AG08395 (cell line): ENCODE data around the gene SEMA5A.
A peak's percentile ranks its signal among the peaks of the same experiment; 100 is the strongest.

Source experiments
- DNase-seq: peaks from one replicate; pipeline ENCODE4 v3.0.0; 2012; ENCODE audit warnings: mixed read lengths, low spot score

The SEMA5A gene

DNA sequence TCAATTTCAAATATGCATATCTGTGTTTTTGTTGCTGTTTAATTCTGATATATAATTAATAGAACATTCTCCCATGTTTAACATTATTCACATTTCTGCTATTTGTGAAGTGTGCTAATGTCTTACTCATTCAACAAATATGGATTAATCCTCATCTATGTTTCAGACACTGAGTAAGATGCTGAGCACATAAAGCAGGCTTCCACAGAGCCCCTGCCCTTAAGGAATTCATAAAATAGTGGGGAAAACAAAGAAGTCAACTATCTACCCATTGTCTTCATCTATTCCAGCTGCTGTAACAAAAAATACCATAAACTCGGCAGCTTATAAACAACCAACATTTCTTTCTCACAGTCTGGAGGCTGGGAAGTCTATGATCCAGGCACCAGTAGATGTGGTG is 333.3 kb downstream of the SEMA5A start:
- peak; percentile 17 for DNase-seq

DNA sequence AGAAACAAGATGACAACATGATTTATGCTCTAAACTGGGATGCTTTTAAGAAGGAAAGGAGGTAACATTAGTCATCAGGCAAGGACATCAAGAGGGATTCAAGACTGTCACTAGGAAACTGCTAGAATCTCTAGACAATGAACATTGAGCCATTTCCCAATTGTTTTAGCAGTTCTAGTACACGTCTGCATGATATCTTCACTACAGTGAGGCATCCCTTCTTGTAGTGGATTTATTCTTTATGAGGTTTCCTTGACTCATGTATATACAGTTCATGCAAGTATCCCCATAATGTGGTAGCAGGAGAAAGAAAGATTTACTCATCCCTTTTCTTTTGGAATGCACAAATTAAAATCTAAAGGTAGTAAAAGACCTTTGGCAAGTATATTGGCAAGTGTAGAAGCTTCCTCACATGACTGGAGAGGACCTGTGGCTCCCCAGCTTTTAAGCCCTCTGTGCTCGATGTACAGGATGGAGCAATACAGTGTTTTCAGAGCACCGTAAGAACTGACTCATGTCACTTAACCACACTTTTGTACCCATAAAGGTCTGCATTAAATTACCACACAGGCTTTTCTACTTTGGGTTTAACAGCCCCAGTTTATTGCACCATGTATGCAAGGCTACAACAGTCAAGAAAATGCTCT is 335.9 kb downstream of the SEMA5A start:
- DNase-seq, result peak; percentile 30

- DNase-seq, result peak; percentile 44
These were observed 338.0 kb downstream of the SEMA5A start for GRCh38 chr5:9207817-9208418.

- DNase-seq, result no peak
These were observed 343.2 kb downstream of the SEMA5A start for GRCh38 chr5:9202636-9203035.

GRCh38 chr5:9201761-9202160 is 344.1 kb downstream of the SEMA5A start:
- DNase-seq, result no peak

- no peak for DNase-seq
These were observed 344.9 kb downstream of the SEMA5A start for GRCh38 chr5:9201011-9201410.

DNA sequence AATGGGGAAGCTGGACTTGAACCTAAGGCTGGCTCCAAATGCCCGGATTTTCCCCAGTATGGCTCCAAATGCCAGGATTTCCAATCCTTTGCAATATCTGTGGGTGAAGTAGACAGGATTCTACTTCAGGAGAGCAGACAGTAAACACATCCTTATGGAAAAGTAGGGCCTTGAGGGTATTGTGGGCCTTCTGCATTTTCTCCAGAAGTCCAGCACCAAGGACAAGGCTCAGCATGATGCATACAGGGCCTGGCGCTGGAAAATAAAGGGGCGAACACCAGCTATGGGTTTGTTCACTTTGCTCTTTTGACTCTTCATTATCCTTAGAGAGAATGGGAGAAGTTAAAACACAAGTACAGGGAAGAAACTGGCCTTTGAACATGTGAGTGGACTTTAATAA is 347.5 kb downstream of the SEMA5A start:
- DNase-seq, result peak; percentile 24

DNA sequence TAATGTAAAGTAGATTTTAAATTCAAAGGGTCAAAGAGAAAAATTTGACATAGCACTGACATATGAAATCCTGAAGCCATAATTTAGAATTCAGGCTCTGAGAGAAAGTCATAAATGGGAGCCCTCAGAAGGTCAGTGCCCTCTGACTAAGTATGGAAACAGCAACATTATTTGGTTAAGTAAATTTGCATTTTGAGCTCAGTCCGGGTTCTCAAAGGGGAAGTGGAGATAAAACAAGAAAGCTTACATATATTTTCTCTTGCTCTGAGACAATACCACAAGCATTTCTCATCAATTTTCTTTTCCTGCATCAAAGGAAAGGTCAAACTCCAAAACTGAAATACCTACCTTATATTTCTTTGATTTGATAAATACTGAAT is 348.0 kb downstream of the SEMA5A start:
- DNase-seq, result no peak

DNA sequence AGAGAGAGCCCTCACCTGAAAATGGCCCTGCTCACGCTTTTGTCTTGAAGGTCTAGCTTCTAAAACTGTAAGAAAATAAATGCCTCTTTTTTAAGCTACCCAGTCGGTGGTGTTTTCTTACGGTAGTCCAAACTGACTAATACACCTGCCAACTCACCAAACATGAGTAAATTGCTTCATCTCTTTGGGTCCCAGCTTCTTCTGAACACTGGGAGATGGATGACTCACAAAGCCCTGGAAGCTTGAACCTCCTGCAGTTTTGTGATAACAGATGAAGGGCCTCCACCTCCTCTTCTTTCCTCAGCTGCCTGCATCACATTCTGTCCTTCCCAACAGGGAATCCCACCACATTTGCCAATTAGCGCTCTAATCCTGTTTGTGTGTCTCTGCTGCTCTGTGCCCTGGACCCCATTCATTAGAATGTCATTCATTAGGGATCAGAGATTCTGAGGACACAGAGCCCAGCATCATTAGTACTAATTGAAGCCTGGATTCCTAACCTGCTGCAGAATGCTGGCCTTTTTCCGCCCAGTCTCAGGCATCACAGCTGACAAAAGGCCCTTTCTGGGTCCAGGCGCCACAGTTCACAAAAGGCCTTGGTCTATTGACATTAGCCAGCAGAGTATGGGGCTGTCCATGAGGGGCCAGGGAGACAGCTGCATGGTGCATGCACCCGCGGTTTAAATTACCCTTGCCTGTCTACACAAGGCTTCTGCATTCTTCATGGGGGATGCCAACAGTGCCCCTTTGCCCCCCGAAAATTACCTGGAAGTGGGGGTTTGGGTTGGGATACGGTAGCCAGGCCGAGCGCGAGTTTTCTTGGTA is 349.3 kb downstream of the SEMA5A start:
- no peak for DNase-seq

DNA sequence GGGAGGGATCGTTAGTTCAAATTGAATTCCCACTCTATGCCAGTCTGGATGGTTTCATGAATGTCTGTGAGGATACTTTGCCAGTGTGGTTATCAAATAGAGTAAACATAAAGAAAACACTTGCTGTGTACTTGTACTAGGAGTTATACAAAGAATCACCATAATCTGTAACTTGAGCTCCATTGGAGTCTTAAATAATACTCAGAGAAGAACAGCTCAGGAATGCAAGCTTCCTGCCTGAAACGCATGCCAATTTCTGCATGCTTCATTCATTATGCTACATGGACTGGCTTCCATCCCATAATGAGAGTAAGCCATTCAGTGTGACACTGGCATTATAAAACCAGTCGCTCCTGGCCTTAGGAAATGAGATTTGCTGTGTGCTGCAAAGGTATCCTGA is 351.4 kb downstream of the SEMA5A start:
- DNase-seq, result peak; percentile 71

GRCh38 chr5:9192266-9192665 is 353.6 kb downstream of the SEMA5A start:
- DNase-seq, result no peak

DNA sequence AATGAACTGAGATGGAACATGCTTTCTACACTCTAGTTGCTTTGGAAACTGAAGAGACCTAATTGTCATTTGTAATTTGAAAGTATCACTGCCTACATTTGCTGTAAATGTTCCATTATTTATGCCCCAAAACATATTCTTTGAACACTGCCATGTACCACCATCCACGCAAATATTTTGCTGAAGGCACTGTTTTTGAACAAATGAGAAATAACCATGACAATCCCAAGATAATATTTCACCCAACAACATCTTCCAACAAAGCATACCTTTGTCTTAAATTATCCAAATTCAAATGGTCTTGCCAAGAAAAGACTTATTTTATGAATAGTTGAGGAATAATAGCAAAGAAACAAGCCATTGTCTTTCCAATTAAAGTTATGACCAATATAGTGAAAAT is 356.2 kb downstream of the SEMA5A start:
- DNase-seq, result no peak

DNA sequence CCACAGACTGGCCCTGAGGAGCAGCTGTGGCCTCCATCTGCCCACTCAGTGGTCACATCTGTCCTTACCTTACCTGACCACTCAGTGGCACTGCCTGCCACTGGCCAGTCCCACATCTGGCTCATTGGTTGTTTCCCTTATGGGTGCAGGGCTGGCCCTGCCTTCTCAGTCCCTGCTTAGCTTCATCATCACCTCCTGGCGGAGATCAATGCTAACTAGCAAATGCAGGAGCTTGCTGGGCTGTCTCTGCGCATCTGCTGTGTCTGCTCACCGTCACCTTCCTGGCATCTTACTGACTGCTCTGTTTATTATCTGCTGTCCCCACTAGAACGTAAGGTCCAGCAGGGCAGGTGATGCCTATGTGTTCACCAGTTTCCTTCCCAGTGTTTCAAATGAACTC is 356.9 kb downstream of the SEMA5A start:
- DNase-seq, result no peak

DNA sequence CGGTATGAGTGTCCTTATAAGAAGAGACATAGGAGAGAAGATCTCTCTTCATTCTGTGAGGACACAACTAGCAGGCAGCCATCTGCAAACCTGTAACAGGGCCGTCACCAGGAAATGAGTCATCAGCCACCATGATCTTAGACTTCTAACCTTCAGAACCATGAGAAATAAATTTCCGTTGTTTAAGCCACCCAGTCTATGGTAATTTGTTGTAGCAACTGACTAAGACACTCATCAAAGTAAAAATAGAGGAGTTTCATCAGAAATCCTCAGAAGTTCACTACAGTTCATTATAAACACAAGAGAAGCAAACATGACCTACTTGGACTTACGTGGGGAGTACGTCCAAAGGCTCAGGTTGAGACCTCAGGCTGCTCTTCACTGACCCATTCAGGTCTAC is 357.7 kb downstream of the SEMA5A start:
- DNase-seq, result peak; percentile 73

GRCh38 chr5:9187614-9188013 is 358.3 kb downstream of the SEMA5A start:
- DNase-seq, result no peak

DNA sequence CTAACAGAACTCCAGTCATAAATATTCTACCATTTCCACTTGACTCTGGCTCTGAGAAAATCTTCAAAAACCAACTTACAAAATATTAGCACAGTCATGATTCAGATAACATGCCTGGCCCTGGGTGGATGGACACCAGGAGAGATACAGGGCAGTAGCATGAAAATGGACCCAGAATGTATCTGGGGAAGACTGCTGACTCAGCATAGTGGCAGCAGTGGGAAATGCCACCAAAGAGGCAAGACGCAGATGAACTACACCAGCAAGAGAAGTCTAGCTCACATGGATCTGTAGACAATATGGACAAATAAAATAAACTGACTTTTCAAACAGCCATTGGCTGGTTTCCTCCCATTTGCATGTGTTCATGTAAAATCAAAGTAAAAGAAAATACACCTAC is 359.8 kb downstream of the SEMA5A start:
- no peak for DNase-seq

- no peak for DNase-seq
These were observed 361.9 kb downstream of the SEMA5A start for GRCh38 chr5:9183992-9184391.

GRCh38 chr5:9182899-9183695 is 362.8 kb downstream of the SEMA5A start:
- no peak for DNase-seq

DNA sequence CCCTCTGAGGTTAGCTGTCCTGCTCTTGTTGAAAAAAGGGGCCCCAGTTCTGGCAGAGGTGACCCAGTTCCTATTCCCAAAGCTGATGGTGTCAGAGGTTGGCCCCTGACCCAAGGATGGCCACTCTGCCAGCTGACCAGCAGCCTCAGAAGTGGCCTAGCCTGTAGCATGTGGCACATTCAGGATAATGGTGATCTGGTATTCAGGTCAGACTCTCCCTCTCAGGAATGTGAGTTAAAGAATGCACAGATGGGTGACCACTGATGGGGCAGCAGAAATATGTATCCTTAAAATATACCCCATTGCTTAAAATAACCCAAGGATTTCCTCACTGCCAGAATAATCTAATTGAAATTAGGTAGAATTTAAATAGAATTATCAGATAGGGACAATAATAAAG is 369.2 kb downstream of the SEMA5A start:
- DNase-seq, result no peak

- DNase-seq, result no peak
These were observed 371.4 kb downstream of the SEMA5A start for GRCh38 chr5:9174446-9174845.

DNA sequence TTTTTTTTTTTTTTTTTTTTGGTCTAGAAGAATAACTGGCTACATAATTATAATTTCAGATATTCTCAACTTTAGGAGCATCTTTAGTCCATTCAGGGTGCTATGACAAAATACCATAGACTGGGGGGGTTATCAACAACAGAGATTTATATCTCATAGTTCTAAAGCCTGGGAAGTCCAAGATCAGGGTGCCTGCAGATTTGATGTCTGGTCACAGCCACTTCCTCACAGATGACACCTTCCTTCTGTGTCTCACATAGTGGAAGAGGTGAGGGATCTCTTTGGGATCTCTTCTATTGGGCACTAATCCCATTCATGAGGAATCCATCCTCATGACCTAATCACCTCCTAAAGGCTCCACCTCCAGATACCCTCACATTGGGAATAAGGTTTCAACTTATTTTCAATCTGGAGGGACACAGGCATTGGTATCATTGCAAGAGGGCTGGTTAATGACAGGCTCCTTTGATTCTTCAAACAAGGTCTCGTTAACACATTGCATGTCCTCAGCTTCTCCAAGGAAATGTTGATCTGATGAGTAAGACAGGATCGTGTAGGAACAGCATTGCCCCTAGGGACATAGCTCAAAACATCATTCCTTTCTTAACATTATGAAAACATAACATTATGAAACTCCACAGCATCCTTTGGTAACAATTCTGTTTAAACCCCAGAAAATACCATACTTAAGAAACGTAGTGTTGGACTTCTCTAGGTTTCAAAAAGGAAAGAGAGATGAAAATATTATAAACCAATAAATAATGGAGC is 372.4 kb downstream of the SEMA5A start:
- DNase-seq, result peak; percentile 54

- no peak for DNase-seq
These were observed 375.8 kb downstream of the SEMA5A start for GRCh38 chr5:9170026-9170425.
